ENCODE results near the gene SCD5.

- no peak for TF ChIP-seq CTCF (IDR thresholded peaks at IDR 0.05)
- TF ChIP-seq EZH2phosphoT487 (IDR thresholded peaks at IDR 0.05), result no peak
- no peak for TF ChIP-seq EZH2 (IDR thresholded peaks at IDR 0.05)
Observed at GRCh38 chr4:82810176-82810575, 11.6 kb upstream of the SCD5 start.
